ENCODE results near the gene PPP2R3B. TPM values are rescaled to one million over a fixed set of nuclear protein-coding genes. Genes with fewer than 3 reads are reported as not detected.
A peak's percentile ranks its signal among the peaks of the same experiment; 100 is the strongest.
"Not testable (repeated sequence)": the region's sequence is repeated elsewhere in the genome, so short reads cannot be mapped to it uniquely, and the experiment has no call there.

Gene PPP2R3B
- total RNA-seq, 2 donors from 2014 or later: 23.9 to 37.8 TPM

DNA sequence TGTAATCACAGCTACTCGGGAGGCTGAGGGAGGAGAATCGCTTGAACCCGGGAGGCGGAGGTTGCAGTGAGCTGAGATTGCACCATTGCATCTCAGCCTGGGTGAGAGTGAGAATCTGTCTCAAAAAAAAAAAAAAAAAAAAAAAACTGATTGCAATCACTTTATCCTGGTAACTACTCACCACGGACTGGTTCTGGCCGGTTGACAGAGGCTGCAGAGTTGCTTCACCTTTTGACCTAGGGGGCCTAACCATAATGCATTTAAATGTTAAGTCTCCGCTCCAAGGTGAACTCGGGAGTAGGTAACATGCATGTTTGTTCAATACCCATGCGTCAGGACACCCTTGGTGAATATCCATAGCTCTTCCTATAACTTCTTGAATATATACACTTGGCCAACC, 1.8 kb downstream of the PPP2R3B start:
- H3K27ac Mint-ChIP-seq: no peak overlapping the region
- no peaks in the 10 kb centered on the region for H3K36me3 Mint-ChIP-seq
- no peaks in the 10 kb centered on the region for H3K9me3 Mint-ChIP-seq
- ATAC-seq (no peak), DNase-seq (ENCODE audit: low spot score in 2 of 2) (no peak)

- H3K9me3 Mint-ChIP-seq: no peaks in the 10 kb centered on the region
- H3K27ac Mint-ChIP-seq: peak overlapping the region in 1 of 2 donors; percentile 44
- ATAC-seq (peak; percentile 33 to 75), DNase-seq (ENCODE audit: low spot score in 2 of 2) (no peak)
- H3K36me3 Mint-ChIP-seq: no peaks in the 10 kb centered on the region
These were observed 8.3 kb downstream of the PPP2R3B start for GRCh38 chrX:378443-378842.

- not testable (repeated sequence) for DNase-seq (ENCODE audit: low spot score in 2 of 2); H3K9me3 Mint-ChIP-seq; H3K27ac Mint-ChIP-seq; ATAC-seq
- peaks cover 6 to 12% of the 10 kb centered on the region in 2 donors for H3K36me3 Mint-ChIP-seq
These were observed 10.5 kb downstream of the PPP2R3B start for GRCh38 chrX:376206-376605.

GRCh38 chrX:375181-376036, 11.3 kb downstream of the PPP2R3B start:
- ATAC-seq: no peak
- DNase-seq (ENCODE audit: low spot score in 2 of 2): no peak
- Mint-ChIP-seq H3K9me3 (no peaks in the 10 kb centered on the region), H3K27ac (no peak overlapping the region), H3K36me3 (peaks cover 6 to 12% of the 10 kb centered on the region in 2 donors)

GRCh38 chrX:374596-374995, 12.1 kb downstream of the PPP2R3B start:
- H3K36me3 Mint-ChIP-seq: peaks cover 6 to 12% of the 10 kb centered on the region in 2 donors
- H3K27ac Mint-ChIP-seq: no peak overlapping the region
- no peak for DNase-seq (ENCODE audit: low spot score in 2 of 2)
- no peaks in the 10 kb centered on the region for H3K9me3 Mint-ChIP-seq
- ATAC-seq: peak in 1 of 2 donors; percentile 38

DNA sequence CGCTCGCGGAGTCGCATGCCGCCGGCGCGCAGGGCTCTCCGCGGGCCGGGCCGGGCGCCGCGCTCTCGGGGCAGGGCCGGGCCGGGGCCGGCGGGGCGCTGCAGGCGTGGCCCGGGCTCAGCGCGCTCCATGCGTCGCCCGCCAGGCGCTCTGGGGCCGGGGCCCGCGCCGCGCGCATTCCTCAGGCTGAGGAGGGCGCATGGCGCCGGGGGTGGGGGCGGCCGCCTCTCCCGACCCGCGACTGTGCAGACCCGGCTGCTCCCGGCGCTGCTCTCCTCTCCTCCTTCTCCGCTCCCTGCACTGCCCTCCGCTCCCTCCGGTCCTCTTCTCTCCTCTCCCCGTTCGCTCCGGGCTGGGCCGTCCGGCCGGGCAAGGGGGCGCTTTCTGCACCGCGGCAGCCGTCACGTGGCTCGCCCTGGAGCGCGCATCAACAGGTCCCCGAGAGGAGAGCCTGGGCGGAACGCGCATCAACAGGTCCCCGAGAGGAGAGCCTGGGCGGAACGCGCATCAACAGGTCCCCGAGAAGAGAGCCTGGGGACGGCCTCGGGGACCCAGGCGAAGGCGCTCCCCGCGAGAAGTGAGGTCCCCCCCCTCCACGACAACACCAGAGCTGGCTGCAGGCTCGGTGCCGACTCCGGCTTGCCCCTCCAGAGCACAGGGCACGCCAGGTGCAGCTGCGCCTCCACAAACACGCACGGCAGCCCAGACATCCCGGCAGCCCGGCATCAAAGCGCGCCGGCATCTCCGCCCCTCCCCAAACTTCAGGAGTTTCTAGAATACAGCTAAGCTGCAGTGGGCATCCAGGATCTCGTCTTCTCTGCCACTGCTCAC, 12.9 kb downstream of the PPP2R3B start:
- Mint-ChIP-seq H3K9me3 (no peaks in the 10 kb centered on the region), H3K27ac (no peak overlapping the region), H3K36me3 (peaks cover 6 to 12% of the 10 kb centered on the region in 2 donors)
- ATAC-seq (peak; percentile 65 to 79), DNase-seq (ENCODE audit: low spot score in 2 of 2) (peak in 1 of 2 donors; percentile 55)

GRCh38 chrX:372856-373640, 13.7 kb downstream of the PPP2R3B start:
- peak; percentile 16 to 17 for ATAC-seq
- Mint-ChIP-seq H3K36me3 (peaks cover 6 to 12% of the 10 kb centered on the region in 2 donors), H3K9me3 (no peaks in the 10 kb centered on the region), H3K27ac (no peak overlapping the region)
- DNase-seq (ENCODE audit: low spot score in 2 of 2): no peak

DNA sequence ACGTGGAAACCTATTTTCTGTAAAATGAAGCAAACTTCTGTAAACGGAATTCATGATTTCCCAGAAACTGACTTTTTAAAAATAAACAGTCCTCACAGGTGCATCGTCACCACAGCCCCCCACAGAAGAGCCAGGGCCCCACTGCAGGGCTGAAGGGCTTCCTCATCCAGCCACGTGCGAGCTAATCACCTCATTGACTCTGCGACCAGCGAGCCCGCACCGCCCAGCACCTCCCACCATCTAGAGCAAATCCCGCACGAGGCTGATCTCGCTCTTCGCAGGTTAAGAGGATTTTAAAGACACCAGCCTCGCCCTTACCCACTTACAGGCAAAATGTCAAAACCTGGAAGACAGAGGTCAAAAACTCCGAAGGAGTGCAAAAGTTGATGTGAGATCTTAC, 14.8 kb downstream of the PPP2R3B start:
- DNase-seq (ENCODE audit: low spot score in 2 of 2) (no peak), ATAC-seq (no peak)
- peaks cover 6 to 12% of the 10 kb centered on the region in 2 donors for H3K36me3 Mint-ChIP-seq
- H3K9me3 Mint-ChIP-seq: no peaks in the 10 kb centered on the region
- H3K27ac Mint-ChIP-seq: no peak overlapping the region

GRCh38 chrX:370963-371745, 15.6 kb downstream of the PPP2R3B start:
- DNase-seq (ENCODE audit: low spot score in 2 of 2): no peak
- Mint-ChIP-seq H3K27ac (no peak overlapping the region), H3K36me3 (peaks cover 6 to 12% of the 10 kb centered on the region in 2 donors), H3K9me3 (no peaks in the 10 kb centered on the region)
- ATAC-seq: no peak

- H3K36me3 Mint-ChIP-seq: peaks cover 6 to 12% of the 10 kb centered on the region in 2 donors
- ATAC-seq: no peak
- DNase-seq (ENCODE audit: low spot score in 2 of 2): no peak
- no peak overlapping the region for H3K27ac Mint-ChIP-seq
- H3K9me3 Mint-ChIP-seq: no peaks in the 10 kb centered on the region
These were observed 16.3 kb downstream of the PPP2R3B start for GRCh38 chrX:370244-370962.

- H3K27ac Mint-ChIP-seq: no peak overlapping the region
- H3K9me3 Mint-ChIP-seq: no peaks in the 10 kb centered on the region
- peaks cover 6 to 12% of the 10 kb centered on the region in 2 donors for H3K36me3 Mint-ChIP-seq
- DNase-seq (ENCODE audit: low spot score in 2 of 2) (no peak), ATAC-seq (no peak)
These were observed 17.1 kb downstream of the PPP2R3B start for GRCh38 chrX:369563-370101.

DNA sequence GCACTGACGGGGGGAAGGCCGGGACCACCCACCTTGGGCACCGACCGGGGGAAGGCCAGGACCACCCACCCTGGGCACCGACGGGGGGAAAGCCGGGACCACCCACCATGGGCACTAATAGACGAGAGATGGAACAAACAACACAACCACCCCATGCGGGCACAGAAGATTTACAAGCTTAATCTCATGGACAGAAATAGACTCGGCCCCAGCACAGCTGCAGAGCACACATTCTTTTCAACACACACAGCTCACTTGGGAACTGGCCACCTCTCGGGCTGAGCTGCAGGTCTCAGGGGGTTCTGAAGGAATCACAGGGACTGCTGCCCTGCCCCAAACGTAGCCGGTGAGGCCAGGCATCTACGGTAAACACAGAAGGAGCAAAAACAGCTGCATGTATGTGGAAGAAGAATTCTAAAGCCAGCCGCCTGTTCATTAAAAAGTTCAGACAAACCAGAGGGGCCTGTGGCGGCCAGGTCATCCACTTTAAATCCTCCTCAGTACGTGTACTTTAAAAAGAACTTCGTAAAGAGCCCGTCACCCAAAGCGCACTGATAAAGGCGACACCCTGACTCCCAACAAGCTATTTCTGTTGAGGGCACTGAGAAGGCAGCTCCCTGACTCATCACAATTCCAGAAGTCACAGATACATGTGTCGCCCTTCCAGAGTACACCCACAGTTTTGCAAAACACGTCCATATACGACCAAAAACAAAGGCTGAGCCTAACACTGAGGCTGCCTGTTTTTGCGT, 17.7 kb downstream of the PPP2R3B start:
- DNase-seq (ENCODE audit: low spot score in 2 of 2): no peak
- Mint-ChIP-seq H3K9me3 (no peaks in the 10 kb centered on the region), H3K27ac (no peak overlapping the region), H3K36me3 (peaks cover 6 to 12% of the 10 kb centered on the region in 2 donors)
- no peak for ATAC-seq

- peaks cover 6 to 12% of the 10 kb centered on the region in 2 donors for H3K36me3 Mint-ChIP-seq
These were observed 18.8 kb downstream of the PPP2R3B start for GRCh38 chrX:367866-368265.

GRCh38 chrX:367349-367748, 19.4 kb downstream of the PPP2R3B start:
- Mint-ChIP-seq H3K36me3 (peaks cover 9 to 11% of the 10 kb centered on the region in 2 donors), H3K27ac (no peak overlapping the region), H3K9me3 (no peaks in the 10 kb centered on the region)
- DNase-seq (ENCODE audit: low spot score in 2 of 2) (no peak), ATAC-seq (no peak)

More at GRCh38 chrX:367866-368265, 18.8 kb downstream of the PPP2R3B start:
- H3K27ac Mint-ChIP-seq: no peak overlapping the region
- H3K9me3 Mint-ChIP-seq: no peaks in the 10 kb centered on the region
- DNase-seq (ENCODE audit: low spot score in 2 of 2) (no peak), ATAC-seq (no peak)
